Neural cell (in vitro differentiated cells): ENCODE results near the gene ADGRD1. TPM values are rescaled to one million over a fixed set of nuclear protein-coding genes. Genes with fewer than 3 reads are reported as not detected.

Experiments
- H2AFZ ChIP-seq: fragments of 200-600, 300-800 bp; sonication (generic), shearing (Covaris generic); 2 replicates; pipeline ENCODE4 v1.6.0; 2014; ENCODE audit warnings: low read depth, mild to moderate bottlenecking, antibody characterized with exemption, low read length, moderate library complexity
- H3F3A ChIP-seq: fragments of 200-600 bp; shearing (Covaris generic); 2 replicates; pipeline ENCODE4 v1.6.1; 2016; ENCODE audit warnings: mild to moderate bottlenecking, moderate library complexity, mixed read lengths, antibody characterized with exemption, low read length; ENCODE audit not compliant: insufficient read depth, poor library complexity, severe bottlenecking
- H3K27ac ChIP-seq: fragments of 200-600, 300-800 bp; sonication (generic), shearing (Covaris generic); 2 replicates; pipeline ENCODE4 v1.5.1; 2014; ENCODE audit warnings: mild to moderate bottlenecking, low read length, moderate library complexity
- H3K27me3 ChIP-seq: fragments of 300-800, 200-600 bp; sonication (generic), shearing (Covaris generic); 2 replicates; pipeline ENCODE4 v1.6.0; 2014; ENCODE audit warnings: mild to moderate bottlenecking, low read depth, low read length, moderate library complexity; ENCODE audit not compliant: insufficient read depth
- H3K36me3 ChIP-seq: fragments of 300-800, 200-600 bp; sonication (generic), shearing (Covaris generic); 2 replicates; pipeline ENCODE4 v1.5.1; 2014; ENCODE audit warnings: mild to moderate bottlenecking, antibody characterized with exemption, low read length, moderate library complexity; ENCODE audit not compliant: insufficient read depth
- H3K4me2 ChIP-seq: fragments of 300-800, 200-600 bp; sonication (generic), shearing (Covaris generic); 2 replicates; pipeline ENCODE4 v1.6.0; 2014; ENCODE audit warnings: mild to moderate bottlenecking, low read length
- H3K4me3 ChIP-seq: fragments of 300-800, 200-600 bp; sonication (generic), shearing (Covaris generic); 2 replicates; pipeline ENCODE4 v1.5.1; 2014; ENCODE audit warnings: mild to moderate bottlenecking, low read length, moderate library complexity
- H3K79me2 ChIP-seq: fragments of 200-600 bp; shearing (Covaris generic); replicated peaks from 2 replicates; pipeline ENCODE4 v1.6.0; 2014; ENCODE audit warnings: mild to moderate bottlenecking, low read length, moderate library complexity; ENCODE audit not compliant: insufficient read depth
- H3K9ac ChIP-seq: fragments of 300-800, 200-600 bp; sonication (generic), shearing (Covaris generic); 2 replicates; pipeline ENCODE4 v1.6.1; 2016; ENCODE audit warnings: mild to moderate bottlenecking, low read length, mixed read lengths
- H3K9me2 ChIP-seq: fragments of 200-600 bp; shearing (Covaris generic); 2 replicates; pipeline ENCODE4 v1.6.1; 2016; ENCODE audit warnings: mild to moderate bottlenecking, low read length, mixed read lengths; ENCODE audit not compliant: insufficient read depth
- H3K9me3 ChIP-seq: fragments of 200-600, 300-800 bp; sonication (generic), shearing (Covaris generic); 2 replicates; pipeline ENCODE4 v1.6.1; 2016; ENCODE audit warnings: mild to moderate bottlenecking, mixed run types, low read length, moderate library complexity, mixed read lengths
- H4K20me1 ChIP-seq: fragments of 200-600 bp; shearing (Covaris generic); 2 replicates; pipeline ENCODE4 v1.6.1; 2016; ENCODE audit warnings: mild to moderate bottlenecking, mixed run types; ENCODE audit not compliant: insufficient read depth
- CTCF ChIP-seq: fragments of 450-650 bp; IDR thresholded peaks from 2 replicates; pipeline ENCODE4 v1.5.1; 2014; ENCODE audit warnings: antibody characterized with exemption, mild to moderate bottlenecking, moderate library complexity; ENCODE audit not compliant: poor library complexity, severe bottlenecking
- EP300 ChIP-seq: fragments of 450-650 bp; conservative IDR thresholded peaks from 2 replicates; pipeline ENCODE4 v1.6.1; 2014; ENCODE audit warnings: antibody characterized with exemption, mild to moderate bottlenecking, moderate library complexity; ENCODE audit not compliant: poor library complexity, severe bottlenecking
- EZH2 ChIP-seq: fragments of 200-600, 300-800 bp; shearing (Covaris generic), sonication (generic); IDR thresholded peaks from 2 replicates; pipeline ENCODE4 v1.6.1; 2014; ENCODE audit warnings: antibody characterized with exemption, low read length, borderline replicate concordance, mild to moderate bottlenecking; ENCODE audit not compliant: insufficient read depth, poor library complexity, severe bottlenecking
- MXI1 ChIP-seq: fragments of 450-650 bp; conservative IDR thresholded peaks from 2 replicates; pipeline ENCODE4 v1.6.1; 2014; ENCODE audit warnings: antibody characterized with exemption, mild to moderate bottlenecking; ENCODE audit not compliant: poor library complexity, severe bottlenecking
- POLR2AphosphoS5 ChIP-seq: IDR thresholded peaks from 2 replicates; pipeline ENCODE4 v1.6.1; 2012
- RAD21 ChIP-seq: fragments of 450-650 bp; conservative IDR thresholded peaks from 2 replicates; pipeline ENCODE4 v1.6.1; 2014; ENCODE audit warnings: antibody characterized with exemption, mild to moderate bottlenecking, moderate library complexity
- REST ChIP-seq: IDR thresholded peaks from 2 replicates; pipeline ENCODE4 v1.6.1; 2012; ENCODE audit warnings: borderline replicate concordance
- SMC3 ChIP-seq: fragments of 450-650 bp; conservative IDR thresholded peaks from 2 replicates; pipeline ENCODE4 v1.6.1; 2014; ENCODE audit warnings: antibody characterized with exemption, mild to moderate bottlenecking, moderate library complexity; ENCODE audit not compliant: poor library complexity
- TAF1 ChIP-seq: IDR thresholded peaks from 2 replicates; pipeline ENCODE4 v1.6.1; 2012; ENCODE audit warnings: low read depth
- polyA plus RNA-seq: library from polyadenylated mRNA; depleted of rRNA; stranded (reverse); fragments of >200 nt; gene quantifications from 2 replicates; pipeline ENCODE4 v1.2.3, GENCODE V29; 2014

Gene ADGRD1
- polyA plus RNA-seq, 1 donor from 2014 or later, result 1.7 TPM

- Histone ChIP-seq H3K9me3 (no peaks in the 10 kb centered on the region), H3K4me2 (no peak overlapping the region), H3K79me2 (no peaks in the 10 kb centered on the region), H3K9ac (no peak overlapping the region), H3K27me3 (no peaks in the 10 kb centered on the region), H3F3A (no peaks in the 10 kb centered on the region), H3K27ac (no peak overlapping the region), H3K36me3 (no peaks in the 10 kb centered on the region), H2AFZ (no peak overlapping the region), H3K9me2 (no peaks in the 10 kb centered on the region), H3K4me3 (no peak overlapping the region), H4K20me1 (no peaks in the 10 kb centered on the region)
- TF ChIP-seq MXI1 (no peak), RAD21 (no peak), EP300 (no peak), SMC3 (no peak), TAF1 (no peak), POLR2AphosphoS5 (no peak), EZH2 (no peak), CTCF (no peak), REST (no peak)
Observed at GRCh38 chr12:130967636-130968035, 13.9 kb downstream of the ADGRD1 start.

- no peak for TF ChIP-seq EZH2
- TF ChIP-seq SMC3, result no peak
- no peak for TF ChIP-seq POLR2AphosphoS5
- TF ChIP-seq RAD21, result no peak
- TF ChIP-seq CTCF, result no peak
- TF ChIP-seq EP300, result no peak
- no peak for TF ChIP-seq TAF1
- TF ChIP-seq REST, result no peak
- TF ChIP-seq MXI1, result no peak
- H3K9me2 ChIP-seq, result no peaks in the 10 kb centered on the region
- H3K4me3 ChIP-seq, result no peak overlapping the region
- no peaks in the 10 kb centered on the region for H3F3A ChIP-seq
- no peaks in the 10 kb centered on the region for H3K9me3 ChIP-seq
- no peaks in the 10 kb centered on the region for H3K79me2 ChIP-seq
- H3K9ac ChIP-seq, result no peak overlapping the region
- no peak overlapping the region for H2AFZ ChIP-seq
- no peaks in the 10 kb centered on the region for H3K36me3 ChIP-seq
- H3K4me2 ChIP-seq, result no peak overlapping the region
- H3K27ac ChIP-seq, result no peak overlapping the region
- H4K20me1 ChIP-seq, result no peaks in the 10 kb centered on the region
- H3K27me3 ChIP-seq, result no peaks in the 10 kb centered on the region
Observed at GRCh38 chr12:130968611-130969010, 14.9 kb downstream of the ADGRD1 start.
